Cortex of kidney (tissue), 1 donor: ENCODE measurements around the gene NUDT14.

Source experiments
- DNase-seq: peaks from one replicate; lab custom pipeline; 2025; lab: John Stamatoyannopoulos, UW

Gene NUDT14

DNA sequence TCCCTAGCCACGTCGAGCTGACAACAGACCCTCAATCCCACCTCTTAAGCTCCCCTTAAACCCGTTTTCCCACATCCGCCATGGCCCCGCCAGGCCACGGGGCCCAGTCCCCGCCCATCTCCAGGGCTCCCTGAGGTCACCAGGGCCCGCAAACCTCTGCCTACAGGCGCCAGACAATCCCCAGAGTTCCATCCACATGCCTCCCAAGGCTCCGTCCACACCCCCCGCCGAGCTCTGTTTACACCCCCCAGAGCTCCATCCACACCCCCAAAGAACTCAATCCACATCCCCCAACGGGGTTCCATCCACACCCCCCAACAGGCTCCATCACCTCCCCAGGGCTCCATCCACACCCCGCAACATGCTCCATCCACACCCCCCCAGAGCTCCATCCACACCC, 21.8 kb downstream of the NUDT14 start:
- DNase-seq, result no peak

DNA sequence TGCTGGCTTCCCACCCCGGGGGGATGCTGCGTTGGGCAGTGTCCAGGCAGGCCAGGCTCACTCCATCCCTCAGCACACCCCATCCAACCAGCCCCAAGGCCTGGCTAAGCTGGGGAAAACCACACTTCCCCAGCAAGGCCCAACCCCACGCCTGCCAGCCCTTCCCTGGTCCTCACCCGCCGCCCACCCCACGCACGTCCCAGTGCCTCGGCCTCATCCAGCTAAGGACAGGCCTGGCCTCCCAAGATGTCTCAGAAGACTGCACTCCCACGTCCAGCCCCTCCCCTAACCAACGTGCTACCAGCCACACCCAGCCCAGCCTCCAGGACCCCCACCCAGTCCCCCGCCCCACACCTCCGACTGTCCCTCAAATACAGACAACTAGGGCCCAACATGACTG, 22.3 kb downstream of the NUDT14 start:
- DNase-seq, result no peak

DNA sequence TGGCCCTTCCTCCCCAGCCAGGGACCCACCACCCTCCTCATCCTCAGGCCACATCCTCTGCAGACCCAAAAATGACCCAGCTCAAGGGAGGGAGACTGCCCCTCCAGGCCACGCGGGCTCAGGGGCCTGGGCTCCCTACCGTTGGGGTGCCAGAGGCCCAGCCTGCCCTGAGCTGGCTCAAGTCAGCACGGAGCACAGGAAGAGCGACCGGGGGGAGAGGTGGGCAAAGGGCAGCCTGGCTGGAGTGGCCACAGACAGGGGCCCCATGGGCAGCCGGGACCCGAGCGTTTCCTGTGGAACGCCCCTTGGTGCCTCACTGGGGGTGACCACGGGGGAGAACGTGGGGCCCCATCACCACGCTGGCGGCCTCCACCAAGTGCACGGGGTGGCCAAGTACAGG, 23.2 kb downstream of the NUDT14 start:
- DNase-seq, result no peak

DNA sequence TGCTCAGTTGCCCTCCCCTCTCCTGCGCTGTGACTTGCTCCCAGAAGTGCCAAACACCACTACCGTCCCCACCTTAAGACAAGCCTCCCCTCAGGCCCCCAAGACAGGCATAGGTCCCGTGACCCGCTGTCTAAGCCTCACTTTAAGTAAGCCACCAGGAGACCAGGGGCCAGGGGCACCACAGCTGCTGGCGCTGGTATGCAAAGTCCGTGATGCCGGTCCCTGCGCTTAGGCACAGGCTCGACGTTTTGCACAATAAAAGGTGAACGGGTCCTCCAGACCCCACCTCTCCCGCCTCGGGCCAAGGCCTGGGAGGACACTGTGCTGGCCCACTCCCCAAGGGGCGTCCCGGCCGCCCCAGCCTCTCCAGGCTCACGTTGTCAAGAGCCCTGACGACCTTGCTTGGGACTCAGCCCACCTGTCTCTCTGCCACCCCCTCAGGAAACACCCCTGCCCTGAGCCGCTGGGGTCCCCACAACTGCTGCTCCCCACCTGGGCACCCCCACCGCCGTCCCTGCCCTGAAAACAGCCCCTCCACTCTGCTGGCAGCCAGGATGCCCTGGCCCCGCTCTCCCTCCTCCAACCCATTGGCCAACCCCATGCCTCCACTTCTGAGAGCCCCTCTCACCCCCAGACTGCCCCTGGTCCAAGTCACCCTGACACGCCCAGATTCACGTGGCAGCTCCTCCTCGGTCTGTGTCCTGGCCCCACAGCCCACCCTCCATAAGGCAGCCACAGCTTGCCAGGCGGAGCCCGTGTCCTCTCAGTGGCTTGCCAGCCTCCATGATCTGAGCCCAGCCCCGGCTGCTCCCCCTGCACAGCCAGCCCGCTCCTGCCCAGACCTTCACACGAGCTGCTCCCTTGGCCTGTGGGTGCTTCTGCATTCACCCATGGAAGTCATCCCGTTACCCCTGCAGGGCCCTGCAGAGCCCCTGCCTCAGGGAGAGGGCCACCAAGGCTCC, 24.4 kb downstream of the NUDT14 start:
- no peak for DNase-seq

DNA sequence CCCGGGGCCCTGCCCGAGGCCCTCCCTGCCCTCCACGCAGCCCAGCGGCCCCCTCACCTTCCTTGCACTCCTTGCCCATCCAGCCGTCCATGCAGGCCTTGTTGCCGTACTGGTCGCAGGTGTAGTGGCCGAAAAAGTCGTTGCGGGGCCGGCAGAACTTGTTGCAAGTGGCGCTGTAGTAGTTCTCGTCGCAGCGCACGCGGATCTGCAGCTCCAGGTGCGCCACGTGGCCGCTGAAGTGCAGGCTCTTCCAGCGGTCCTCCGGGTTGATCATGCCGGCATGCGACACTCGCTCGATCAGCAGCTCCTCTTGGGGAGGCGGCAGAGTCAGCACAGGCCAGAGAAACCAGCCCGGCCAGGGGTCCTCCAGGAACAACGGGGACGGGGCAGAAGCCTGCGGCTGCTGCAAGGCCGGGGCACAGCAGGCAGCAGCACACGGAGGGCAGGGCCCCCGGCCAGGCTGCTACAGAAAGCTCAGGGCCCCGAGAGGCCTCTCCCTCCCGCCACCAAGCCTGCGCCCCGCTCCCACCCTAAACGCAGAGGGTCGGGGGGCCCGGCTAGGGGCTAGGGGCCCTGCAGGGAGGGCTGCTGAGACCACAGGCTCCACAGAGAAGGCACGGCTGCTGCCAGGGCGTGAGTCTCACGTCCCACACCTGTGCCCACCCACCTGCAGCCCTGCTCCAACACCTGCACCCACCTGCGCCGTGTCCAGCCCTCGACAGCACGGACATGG, 25.3 kb downstream of the NUDT14 start:
- DNase-seq, result no peak

DNA sequence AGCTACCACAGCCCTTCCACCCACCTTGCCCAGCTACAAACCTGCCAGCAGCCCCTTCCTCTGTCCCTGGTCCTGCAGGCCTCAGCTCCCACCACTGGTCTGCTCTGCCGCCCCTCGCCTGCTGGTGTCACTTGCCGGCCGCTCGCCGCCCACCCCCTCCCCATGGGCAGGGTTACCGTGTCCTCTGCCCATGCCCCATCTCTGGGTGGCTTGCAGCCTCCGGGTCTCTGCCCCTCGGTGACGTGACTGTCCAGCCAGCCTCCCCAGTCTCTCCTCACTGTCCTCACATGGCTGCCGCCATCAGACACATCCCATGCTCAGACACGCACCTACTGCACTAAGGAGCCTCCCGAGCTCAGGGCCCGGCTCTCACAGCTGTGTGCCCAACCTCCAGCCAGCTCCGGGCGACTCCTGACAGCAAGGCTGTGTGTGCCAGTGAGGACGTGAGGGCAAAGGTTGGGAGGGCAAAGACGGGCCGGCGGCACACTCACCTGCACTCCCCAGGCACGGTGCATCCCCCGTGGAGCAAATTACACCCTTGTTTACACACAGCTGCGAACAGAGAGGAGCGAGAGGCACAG, 26.0 kb downstream of the NUDT14 start:
- no peak for DNase-seq

DNA sequence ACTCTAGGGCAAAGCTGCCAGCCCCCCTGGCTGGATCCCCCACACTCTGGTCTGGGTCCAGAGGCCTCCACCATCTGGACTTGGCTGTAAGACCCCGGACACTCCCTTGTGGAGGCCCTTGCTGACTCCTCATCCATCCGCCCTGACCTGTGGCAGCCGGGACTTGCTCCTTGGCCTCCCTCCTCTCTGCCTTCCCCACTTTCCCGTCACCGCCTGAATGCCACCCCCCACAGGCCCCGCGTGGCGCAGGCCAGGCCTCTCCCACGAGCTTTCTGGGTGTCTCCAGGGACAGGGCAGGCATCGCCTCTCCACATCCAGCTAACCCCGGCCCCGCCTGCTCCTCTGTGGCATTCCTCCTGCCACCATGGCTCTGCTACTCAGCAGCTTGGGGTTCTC, 26.6 kb downstream of the NUDT14 start:
- DNase-seq, result no peak

DNA sequence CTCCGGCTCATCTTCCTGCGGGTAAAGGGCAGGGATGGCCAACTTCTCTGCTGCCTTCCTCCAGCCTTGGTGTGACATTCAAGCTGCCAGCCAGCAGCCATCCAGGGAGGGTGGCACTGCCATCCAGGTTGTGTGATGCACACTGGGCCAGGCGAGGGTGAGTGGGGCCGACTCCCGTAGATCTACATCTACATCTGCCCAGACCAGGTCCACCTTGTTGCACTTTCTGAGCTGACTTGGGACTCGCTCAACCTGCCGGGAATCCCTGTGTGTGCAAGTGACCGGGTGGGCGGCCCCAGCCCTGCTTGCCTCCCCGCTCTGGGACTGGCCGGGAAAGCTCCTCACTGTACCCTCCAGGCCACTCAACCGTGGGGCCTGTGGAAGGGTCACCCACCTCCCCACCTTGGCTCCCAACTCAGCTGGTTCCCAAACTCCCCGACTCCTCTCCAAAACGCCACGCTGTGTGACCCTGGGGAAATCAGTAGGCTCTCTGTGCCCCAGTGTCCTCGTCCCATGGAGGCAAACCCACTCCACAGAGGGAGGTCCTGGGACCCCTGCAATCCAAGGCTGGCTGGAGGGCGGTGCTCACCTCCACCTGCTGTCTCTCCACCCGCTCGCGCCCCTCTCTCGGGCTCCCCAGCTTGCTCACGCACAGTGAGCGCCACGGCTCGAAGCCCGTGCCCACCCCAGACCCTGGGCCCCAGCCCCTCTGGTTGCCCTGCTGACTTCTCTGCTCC, 27.2 kb downstream of the NUDT14 start:
- DNase-seq, result no peak

DNA sequence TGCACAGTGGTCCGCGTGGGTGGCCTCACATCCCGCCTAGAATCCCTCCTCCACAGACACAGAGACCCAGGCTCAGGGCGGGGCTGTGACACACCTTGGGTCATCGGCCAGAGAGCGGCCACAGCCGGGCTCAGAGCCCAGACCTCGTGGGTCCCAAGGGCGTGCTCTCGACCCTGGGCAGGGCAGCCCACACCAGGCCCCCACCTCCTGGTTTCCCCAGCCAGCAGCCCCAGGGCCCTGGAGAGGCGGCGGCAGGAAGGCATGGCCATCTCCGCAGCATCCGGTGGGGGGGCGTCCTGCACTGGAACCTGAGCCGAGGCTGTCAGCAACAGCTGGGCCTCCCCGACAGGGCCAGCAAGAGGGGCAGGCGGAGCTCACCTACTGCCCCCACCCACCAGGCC, 27.8 kb downstream of the NUDT14 start:
- DNase-seq, result no peak

DNA sequence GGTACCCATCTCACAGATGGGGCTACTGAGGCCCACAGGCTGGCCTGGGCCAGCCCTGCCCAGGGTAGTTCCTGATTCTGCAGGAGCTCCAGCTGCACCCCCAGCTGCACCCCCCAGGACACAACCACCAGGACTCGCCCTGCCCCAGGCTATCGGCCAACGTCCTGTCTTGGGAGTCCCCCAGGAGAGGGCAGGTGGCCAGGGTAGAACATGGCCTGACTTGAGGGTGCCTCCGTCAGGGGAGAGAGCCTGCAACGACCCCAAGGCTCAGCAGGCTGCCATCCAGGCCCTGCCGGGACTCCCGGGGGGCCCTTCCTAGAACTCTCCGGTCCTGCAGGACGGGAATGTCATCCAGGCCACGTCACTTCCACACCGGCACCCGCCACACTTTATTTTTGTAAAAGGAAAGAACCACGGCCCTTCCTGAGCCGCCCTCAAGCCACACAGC, 28.3 kb downstream of the NUDT14 start:
- no peak for DNase-seq

DNA sequence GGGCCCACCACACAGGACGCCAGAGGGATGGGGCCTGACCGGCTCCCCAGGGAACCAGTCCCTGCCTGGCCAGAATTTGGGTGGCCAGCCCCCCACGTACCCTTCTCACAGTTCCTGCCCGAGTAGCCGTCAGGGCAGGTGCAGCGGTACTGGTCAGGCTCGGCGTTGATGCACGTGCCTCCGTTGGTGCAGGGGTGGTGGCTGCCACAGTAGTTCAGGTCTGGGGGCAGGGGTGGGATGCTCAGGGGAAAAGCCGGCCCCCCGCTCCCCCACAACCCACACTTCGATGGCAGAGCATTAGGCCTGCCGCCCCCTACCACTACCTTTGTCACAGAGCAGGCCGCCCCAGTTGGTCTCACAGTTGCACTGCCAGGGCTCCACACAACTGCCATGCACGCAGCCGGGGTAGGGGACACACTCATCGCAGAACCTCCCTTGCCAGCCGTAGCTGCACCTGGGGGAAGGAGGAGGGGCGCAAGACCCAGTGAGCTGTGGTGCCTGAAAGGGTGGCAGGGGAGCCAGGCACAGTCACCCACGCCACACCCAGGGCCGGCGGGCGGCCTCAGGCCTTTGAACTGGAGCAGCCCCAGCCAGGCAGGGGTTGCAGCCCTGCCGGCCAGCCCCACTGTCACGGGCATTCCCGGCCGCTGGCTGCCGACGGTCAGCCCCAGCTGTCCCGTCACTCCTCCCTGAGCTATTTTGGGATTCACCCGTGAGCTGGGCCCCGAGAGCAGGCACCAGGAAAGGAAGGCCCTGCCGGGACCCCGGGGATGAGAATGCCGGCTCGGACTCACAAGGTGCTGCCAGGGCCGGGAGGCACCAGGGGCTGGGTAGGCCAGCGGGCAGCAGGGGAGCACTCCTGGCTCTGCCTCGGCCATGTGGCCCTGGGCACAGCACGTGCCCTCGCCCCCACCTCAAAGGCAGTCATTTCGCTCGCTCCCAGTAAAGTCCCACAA, 29.0 kb downstream of the NUDT14 start:
- no peak for DNase-seq

DNA sequence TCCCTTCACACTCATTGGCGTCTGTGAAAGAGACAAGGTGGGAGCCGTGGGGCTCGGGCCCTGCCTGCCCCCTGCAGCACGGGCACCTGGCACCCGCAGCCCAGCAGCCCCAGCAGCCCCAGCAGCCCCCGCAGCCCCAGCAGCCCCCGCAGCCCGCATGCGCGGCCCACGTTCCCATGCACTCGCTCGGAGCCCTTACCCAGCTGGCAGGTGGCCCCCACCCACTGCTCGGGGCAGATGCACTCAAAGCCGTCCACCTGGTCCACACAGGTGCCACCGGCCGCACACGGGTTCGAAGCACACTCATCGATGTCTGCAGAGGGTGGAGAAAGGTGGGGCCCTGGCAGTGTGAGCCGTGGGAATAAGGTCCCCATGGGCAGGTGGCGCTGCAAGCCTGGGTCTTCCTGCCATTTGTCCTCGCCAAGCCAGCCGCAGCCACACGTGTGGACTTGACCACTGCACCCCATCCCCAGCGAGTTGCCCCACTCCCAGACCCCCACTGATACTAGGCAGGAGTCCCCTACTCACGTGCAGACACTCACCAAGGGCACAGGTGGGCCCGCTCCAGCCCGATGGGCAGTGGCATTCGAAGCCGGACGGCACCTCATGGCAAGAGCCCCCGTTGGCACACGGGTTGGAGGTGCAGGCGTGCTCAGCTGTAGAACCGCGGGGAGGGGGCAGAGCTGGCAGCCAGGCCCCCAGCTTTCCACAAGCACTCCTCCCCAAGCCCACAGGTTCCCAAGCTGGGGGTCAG, 29.9 kb downstream of the NUDT14 start:
- no peak for DNase-seq

DNA sequence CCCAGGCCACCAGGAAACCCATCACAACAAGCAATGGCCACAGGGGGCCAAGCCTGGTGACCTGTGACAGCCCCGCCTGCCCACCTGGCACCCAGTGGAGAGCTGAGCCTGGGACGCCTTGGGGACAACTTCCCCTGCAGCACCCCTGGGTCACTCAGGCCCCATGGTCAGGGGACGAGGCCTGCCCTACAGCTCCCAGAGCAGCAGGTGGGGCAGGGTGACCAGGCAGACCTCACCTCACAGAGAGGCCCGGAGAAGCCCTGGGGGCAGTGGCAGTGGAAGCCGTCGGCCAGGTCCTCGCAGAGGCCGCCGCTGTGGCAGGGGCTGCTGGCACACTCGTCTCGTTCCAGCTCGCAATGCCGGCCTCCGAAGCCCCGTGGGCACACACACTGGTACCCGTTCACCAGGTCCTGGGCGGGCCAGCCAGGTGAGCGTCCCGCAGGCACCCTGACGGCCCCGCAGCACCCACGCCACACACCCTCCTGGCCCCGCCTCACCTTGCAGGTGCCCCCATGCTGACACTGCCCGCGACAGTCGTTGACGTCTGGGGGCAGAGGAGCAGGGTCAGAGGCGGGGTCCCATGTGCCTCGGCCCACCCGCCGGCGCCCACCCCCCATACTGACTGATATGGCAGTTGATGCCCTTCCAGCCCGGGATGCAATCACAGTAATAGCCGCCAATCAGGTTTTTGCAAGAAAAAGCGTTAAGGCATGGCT, 30.6 kb downstream of the NUDT14 start:
- no peak for DNase-seq

DNA sequence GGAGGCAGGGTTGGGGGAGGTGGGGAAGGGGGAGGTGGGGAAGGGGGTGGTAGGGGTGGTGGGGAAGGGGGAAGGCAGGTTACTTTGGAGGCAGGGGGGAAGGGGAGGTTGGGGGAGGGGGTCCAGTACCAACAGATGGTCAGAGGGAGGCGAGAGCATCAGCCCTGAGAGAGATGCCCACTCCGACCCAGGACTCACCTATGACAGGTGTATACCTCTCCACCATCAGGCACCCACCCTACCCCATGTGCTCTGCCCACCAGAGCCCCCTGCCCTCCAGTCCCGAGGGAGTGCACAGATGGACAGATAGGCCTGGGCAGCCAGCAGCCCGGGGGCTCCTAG, 31.1 kb downstream of the NUDT14 start:
- DNase-seq, result no peak

DNA sequence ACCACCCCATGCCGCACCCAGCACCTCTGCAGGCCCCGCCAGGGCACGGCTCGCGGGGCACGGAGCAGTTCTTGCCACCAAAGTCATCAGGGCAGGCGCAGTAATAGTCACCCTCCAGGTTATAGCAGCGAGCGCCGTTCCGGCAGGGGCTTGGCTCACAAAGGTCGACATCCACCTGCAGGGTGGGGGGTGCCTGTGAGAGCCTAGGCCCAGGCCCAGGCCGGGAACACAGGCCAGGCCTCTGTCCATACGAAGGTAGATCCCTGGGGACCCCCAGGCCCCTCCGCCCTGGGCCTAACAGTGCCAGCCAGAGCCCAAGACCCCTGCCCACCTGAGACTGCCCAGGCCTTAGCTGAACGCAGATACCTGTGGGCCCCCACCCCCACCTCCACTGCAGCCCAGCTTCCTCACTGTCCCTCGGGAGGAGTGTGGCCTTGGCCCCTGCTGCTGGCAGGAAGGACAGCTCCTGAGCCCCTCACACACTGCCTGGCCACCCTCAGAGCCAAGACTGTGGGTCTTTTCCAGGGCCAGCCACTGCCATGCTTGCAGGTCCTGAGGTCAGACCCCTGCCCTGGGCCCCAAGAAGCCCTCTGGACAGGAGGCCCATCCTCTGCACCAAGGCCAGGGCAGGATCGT, 31.8 kb downstream of the NUDT14 start:
- DNase-seq, result no peak

DNA sequence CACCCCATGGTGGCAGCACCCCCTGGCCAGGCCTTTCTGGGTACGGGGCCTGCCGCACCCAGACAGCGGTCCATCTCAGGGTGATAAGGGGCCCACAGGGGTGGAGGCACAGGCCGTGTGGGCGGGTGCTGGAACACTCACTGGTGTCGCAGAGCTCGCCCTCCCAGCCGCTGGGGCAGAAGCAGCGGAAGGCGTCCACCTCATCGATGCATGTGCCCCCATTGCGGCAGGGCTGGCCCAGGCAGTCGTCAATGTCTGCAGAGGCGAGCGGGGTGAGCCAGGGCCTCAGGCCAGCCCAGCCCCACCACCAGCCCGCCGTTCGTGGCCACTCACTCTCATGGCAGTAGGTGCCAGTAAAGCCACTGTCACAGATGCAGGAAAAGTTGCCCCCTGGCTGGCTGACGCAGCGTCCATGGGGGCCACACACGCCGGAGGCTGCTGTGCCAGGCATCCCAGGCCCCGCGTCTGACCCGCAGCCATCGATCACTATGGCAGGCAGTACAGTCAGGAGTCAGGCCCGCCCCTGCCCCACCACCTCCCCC, 32.4 kb downstream of the NUDT14 start:
- no peak for DNase-seq

DNA sequence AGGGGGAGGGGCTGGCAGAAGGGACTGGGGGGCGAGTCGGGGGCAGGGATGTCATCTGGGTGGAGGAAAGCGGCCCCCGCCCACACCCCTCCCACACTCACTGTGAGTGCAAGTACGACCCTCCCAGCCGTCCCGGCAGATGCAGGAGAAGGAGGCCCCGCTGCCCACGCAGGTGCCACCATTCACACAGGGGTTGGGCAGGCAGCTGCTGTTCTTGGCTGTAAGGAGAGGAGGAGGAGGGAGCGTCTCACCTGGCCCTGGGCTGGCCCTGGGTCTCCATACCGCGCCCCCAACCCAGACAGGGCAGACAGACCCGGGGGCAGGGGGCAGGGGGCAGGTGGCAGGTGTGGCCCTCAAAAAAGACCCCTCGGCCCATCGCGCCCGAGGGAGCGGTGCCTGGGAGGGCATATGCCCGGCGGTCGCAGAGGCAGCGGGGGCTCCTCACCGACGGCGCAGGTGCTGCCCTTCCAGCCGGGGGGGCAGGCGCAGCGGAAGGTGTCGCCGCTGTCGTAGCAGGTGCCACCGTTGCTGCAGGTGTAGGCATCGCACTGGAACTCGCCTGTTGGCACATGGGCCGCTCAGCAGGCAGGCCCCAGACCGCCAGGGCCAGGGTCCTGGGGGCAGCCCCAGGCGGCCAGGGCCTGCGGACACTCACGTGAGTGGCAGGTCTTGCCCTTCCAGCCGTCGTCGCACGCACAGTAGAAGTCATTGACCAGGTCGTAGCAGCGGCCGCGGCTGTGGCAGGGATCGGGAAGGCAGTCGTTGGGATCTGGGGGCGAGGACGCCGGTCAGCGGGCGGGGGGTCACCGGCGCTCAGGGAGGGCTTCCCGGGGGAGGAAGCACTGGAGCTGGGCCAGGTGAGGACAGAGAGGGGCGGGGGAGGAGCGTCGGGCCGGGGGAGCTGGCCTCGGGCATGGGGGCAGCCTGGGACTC, 33.2 kb downstream of the NUDT14 start:
- DNase-seq, result no peak
